IPS DF 6.9 (cell line): Measurements from ENCODE around the gene DPH1.
A peak's percentile ranks its signal among the peaks of the same experiment; 100 is the strongest.

Experiments
- DNase-seq: peaks from one replicate; pipeline ENCODE4 v3.0.0-alpha.2; 2013; ENCODE audit warnings: low read depth, low spot score
- H3K27ac ChIP-seq: one replicate; pipeline ENCODE4 v1.5.1; 2013; ENCODE audit warnings: low read length, control low read depth
- H3K27me3 ChIP-seq: 2 replicates; pipeline ENCODE4 v1.6.1; 2013; ENCODE audit warnings: mild to moderate bottlenecking, low read length; ENCODE audit not compliant: control insufficient read depth, insufficient read depth
- H3K36me3 ChIP-seq: 2 replicates; pipeline ENCODE4 v1.6.1; 2013; ENCODE audit warnings: low read length; ENCODE audit not compliant: control insufficient read depth, insufficient read depth
- H3K4me1 ChIP-seq: 2 replicates; pipeline ENCODE4 v1.6.1; 2013; ENCODE audit warnings: low read length; ENCODE audit not compliant: control insufficient read depth, insufficient read depth
- H3K4me3 ChIP-seq: 2 replicates; pipeline ENCODE4 v1.5.1; 2013; ENCODE audit warnings: mild to moderate bottlenecking, low read length
- H3K9me3 ChIP-seq: 2 replicates; pipeline ENCODE4 v1.6.1; 2013; ENCODE audit warnings: low read length, inconsistent platforms; ENCODE audit not compliant: control insufficient read depth, insufficient read depth
- WGBS: extraction: QIAGEN DNeasy Blood & Tissue Kit; methylation state at CpG from one replicate; pipeline ENCODE4 v1.1.7; 2013; ENCODE audit warnings: mixed read lengths, missing lambda C conversion rate; ENCODE audit not compliant: insufficient read length, insufficient coverage; 5-methylcytosine and 5-hydroxymethylcytosine counted together

Gene DPH1

DNA sequence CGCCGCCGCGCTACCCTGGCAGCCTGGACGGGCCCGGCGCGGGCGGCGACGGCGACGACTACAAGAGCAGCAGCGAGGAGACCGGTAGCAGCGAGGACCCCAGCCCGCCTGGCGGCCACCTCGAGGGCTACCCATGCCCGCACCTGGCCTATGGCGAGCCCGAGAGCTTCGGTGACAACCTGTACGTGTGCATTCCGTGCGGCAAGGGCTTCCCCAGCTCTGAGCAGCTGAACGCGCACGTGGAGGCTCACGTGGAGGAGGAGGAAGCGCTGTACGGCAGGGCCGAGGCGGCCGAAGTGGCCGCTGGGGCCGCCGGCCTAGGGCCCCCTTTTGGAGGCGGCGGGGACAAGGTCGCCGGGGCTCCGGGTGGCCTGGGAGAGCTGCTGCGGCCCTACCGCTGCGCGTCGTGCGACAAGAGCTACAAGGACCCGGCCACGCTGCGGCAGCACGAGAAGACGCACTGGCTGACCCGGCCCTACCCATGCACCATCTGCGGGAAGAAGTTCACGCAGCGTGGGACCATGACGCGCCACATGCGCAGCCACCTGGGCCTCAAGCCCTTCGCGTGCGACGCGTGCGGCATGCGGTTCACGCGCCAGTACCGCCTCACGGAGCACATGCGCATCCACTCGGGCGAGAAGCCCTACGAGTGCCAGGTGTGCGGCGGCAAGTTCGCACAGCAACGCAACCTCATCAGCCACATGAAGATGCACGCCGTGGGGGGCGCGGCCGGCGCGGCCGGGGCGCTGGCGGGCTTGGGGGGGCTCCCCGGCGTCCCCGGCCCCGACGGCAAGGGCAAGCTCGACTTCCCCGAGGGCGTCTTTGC, 28.0 kb downstream of the DPH1 start:
- no peaks in the 10 kb centered on the region; the same call in 1 of the 2 replicates for H3K36me3 ChIP-seq
- no peak for DNase-seq
- H3K4me3 ChIP-seq, result no peak overlapping the region
- H3K9me3 ChIP-seq, result no peaks in the 10 kb centered on the region
- no peak overlapping the region for H3K27ac ChIP-seq
- H3K27me3 ChIP-seq, result peaks cover 44% of the 10 kb centered on the region
- no CpG with 5 or more reads among the region's 98 CpGs for WGBS
- peaks cover 13% of the 10 kb centered on the region for H3K4me1 ChIP-seq

DNA sequence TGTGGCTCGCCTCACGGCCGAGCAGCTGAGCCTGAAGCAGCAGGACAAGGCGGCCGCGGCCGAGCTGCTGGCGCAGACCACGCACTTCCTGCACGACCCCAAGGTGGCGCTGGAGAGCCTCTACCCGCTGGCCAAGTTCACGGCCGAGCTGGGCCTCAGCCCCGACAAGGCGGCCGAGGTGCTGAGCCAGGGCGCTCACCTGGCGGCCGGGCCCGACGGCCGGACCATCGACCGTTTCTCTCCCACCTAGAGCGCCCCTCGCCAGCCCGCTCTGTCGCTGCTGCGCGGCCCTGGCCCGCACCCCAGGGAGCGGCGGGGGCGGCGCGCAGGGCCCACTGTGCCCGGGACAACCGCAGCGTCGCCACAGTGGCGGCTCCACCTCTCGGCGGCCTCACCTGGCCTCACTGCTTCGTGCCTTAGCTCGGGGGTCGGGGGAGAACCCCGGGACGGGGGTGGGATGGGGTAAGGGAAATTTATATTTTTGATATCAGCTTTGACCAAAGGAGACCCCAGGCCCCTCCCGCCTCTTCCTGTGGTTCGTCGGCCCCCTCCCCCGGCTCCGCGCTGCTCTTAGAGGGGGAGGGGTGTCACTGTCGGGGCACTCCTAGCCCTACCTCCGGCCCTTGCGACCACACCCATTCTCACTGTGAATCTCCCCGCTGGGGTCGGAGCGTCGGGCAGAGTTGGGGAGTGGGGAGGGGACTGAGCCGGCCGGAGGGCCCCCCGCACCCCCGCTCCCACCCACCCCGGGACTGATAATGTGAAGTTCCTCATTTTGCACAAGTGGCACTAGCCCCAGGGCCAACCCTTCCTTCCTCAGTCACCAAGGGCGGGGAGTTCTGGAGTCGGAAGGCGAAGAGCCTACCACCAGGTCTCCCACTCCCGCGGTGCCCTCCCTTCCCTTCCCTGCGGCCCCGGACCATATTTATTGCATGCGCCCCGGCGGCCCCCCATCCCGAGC, 28.9 kb downstream of the DPH1 start:
- Histone ChIP-seq H3K27ac (no peak overlapping the region), H3K9me3 (no peaks in the 10 kb centered on the region), H3K36me3 (no peaks in the 10 kb centered on the region; the same call in 1 of the 2 replicates), H3K27me3 (peaks cover 39% of the 10 kb centered on the region), H3K4me1 (peaks cover 13% of the 10 kb centered on the region), H3K4me3 (peak overlapping the region; percentile 15; the same call in 1 of the 2 replicates)
- peak; percentile 72 for DNase-seq
- no CpG with 5 or more reads among the region's 78 CpGs for WGBS

DNA sequence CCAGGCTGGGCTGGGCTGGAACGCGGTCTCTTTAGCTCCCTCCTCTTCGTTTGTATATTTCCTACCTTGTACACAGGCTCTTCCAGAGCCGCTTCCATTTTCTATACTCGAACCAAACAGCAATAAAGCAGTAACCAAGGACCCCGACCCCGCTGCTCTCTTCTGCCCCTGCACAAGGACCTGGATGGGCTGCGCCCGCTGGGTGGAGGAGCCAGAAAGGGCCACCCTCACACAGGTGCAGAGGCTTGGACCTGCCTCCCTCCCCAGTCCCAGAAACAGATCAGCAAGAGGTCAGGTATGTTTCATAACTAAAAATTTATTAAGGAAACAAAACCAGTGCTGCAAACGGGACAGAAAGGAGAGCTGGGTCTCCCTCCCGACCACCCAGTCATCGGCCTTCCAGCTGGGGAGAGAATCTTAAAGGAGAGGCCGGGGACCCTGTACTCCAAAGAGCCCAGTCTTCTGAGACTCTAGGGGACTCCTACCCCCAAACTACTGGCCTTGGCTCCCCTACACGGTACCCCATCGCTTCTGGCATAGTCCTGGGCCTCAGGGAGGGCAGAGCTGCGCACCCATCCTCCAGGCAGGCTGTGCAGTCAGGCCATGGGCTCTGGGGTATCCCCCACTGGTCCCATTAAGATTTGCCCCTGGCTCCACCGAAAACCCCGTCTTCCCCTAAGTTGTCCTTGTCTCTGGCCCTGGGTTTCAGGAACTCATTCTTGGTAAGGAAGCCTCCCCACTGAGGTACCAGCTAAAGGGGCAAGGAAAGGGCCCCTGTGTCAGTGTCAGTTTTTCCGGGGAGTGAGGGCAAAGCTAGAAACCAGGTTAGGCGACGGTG, 29.8 kb downstream of the DPH1 start:
- peaks cover 30% of the 10 kb centered on the region; the same call in 1 of the 2 replicates for H3K27me3 ChIP-seq
- H3K4me1 ChIP-seq, result peaks cover 11% of the 10 kb centered on the region
- DNase-seq, result no peak
- no peaks in the 10 kb centered on the region for H3K9me3 ChIP-seq
- H3K36me3 ChIP-seq, result no peaks in the 10 kb centered on the region; the same call in 1 of the 2 replicates
- WGBS, result no CpG with 5 or more reads among the region's 21 CpGs
- H3K4me3 ChIP-seq, result no peak overlapping the region
- H3K27ac ChIP-seq, result no peak overlapping the region

DNA sequence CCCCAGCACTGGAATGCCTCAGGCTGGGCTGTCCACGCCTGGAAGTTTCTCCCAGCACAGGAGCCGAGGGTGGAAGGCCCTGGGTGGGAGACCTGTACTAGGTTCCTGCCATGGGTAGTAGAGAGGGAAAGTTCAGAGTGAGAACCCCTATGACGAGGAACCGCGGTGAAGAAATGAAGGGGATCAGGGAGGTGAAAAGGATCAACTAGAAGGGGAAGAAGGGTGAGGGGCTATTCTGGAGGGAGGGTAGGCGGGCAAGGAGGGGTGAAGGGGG, 30.4 kb downstream of the DPH1 start:
- no peak for DNase-seq
- peaks cover 27% of the 10 kb centered on the region; the same call in 1 of the 2 replicates for H3K27me3 ChIP-seq
- H3K4me1 ChIP-seq, result peaks cover 11% of the 10 kb centered on the region
- no peak overlapping the region for H3K27ac ChIP-seq
- H3K9me3 ChIP-seq, result no peaks in the 10 kb centered on the region
- no peak overlapping the region for H3K4me3 ChIP-seq
- no CpG with 5 or more reads among the region's 6 CpGs for WGBS
- no peaks in the 10 kb centered on the region; the same call in 1 of the 2 replicates for H3K36me3 ChIP-seq

DNA sequence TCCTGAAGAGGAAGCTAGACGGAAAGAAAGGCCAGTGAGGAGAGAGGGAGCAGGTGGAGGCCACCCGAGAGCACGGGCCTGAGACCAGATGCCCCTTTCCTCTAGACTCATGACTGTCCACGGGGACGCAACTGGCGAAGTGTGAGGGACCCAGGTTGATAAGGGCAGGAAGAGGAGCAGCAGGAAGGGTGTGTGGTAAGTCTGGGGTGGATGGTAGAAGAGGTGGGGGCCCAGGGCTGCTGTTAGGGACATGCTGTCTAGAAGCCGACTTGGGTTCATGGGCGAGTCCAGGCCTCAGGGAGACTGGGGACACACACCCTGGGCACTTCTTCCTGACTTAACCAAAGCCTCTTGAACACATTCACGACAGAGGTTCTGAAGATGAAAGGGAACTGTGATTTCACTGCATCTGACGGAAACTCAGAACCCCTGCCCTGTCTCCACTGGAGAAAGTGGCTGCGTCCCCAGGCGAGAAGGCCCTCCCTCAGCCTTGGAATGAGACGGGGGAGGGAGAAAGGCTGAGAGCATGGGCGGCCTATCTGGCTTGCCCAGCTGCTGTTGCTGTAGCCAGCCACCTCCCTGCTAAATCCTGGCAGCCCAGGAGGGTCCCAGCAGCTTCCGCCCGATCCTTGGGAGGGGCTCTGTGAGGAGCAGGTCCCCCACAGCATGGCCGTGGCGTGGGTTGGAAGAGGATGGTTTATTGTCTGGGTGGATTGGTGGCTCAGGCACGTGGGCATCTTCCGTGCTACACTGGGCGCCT, 30.9 kb downstream of the DPH1 start:
- WGBS, result no CpG with 5 or more reads among the region's 21 CpGs
- Histone ChIP-seq H3K4me3 (no peak overlapping the region), H3K9me3 (no peaks in the 10 kb centered on the region), H3K27ac (no peak overlapping the region), H3K36me3 (no peaks in the 10 kb centered on the region; the same call in 1 of the 2 replicates), H3K27me3 (peaks cover 24% of the 10 kb centered on the region; the same call in 1 of the 2 replicates), H3K4me1 (peaks cover 11% of the 10 kb centered on the region)
- DNase-seq, result no peak

DNA sequence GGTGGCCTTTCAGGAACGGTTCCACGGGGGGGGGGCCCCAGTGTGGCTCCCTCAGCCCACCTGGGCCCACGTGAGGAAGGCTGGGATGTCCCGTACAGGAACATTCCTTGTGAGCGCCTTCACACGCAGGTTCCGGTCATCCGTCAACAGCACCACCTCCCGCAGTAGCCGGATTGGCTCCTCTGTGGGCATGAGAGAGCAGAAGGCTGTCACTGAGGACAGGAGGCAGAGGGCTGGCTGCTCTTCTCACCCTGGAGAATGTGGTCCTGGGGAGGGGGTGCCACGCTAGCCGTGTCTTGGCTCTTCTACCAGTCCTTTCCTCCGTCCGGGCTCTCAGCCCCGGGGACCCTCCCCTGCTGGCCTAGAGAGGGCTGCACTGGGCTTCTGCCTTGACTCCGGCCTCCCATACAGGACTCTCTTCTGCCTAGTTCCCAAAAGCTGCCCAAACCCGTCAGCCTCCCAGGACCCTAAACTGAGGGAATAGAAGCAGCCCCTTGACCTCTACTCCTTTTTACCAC, 31.5 kb downstream of the DPH1 start:
- H3K36me3 ChIP-seq, result no peaks in the 10 kb centered on the region; the same call in 1 of the 2 replicates
- WGBS, result no CpG with 5 or more reads among the region's 17 CpGs
- H3K4me1 ChIP-seq, result peaks cover 11% of the 10 kb centered on the region
- peaks cover 19% of the 10 kb centered on the region; the same call in 1 of the 2 replicates for H3K27me3 ChIP-seq
- H3K9me3 ChIP-seq, result no peaks in the 10 kb centered on the region
- H3K4me3 ChIP-seq, result no peak overlapping the region
- no peak for DNase-seq
- no peak overlapping the region for H3K27ac ChIP-seq

DNA sequence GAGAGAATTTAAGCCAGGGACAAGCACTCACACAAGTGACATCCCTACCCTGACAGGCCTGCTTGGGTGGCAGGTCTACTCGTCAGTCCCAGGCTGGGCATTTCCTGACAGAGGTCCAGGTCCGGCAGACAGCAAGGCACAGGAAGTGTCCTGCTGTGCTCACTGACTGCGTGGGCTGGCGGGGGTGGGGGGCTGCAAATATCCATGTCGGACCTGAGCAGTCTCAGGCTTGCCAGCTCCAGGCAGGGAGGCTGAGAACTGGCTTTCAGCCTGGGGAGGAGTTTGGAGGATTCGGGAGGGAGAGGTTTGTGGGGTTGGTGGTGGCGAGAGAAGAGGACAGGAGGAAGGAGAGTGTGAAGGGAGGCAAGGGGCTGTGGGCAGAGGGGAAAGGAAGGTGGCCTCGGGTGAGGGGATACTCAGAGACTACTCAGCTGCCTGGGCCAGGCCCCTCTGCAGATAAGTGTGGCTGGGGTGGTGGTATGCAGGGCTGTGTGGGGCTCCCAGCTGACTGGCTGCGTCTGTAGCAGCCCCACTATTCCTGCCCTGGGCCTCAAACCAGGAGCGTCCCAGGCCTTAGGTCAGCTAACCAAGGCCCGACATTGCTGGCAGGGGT, 32.7 kb downstream of the DPH1 start:
- peaks cover 8% of the 10 kb centered on the region; the same call in 1 of the 2 replicates for H3K27me3 ChIP-seq
- WGBS, result 100% methylated on average over 1 of the region's 11 CpGs
- no peak for DNase-seq
- H3K4me1 ChIP-seq, result peaks cover 5% of the 10 kb centered on the region
- no peaks in the 10 kb centered on the region for H3K9me3 ChIP-seq
- no peak overlapping the region for H3K4me3 ChIP-seq
- H3K36me3 ChIP-seq, result no peaks in the 10 kb centered on the region; the same call in 1 of the 2 replicates
- no peak overlapping the region for H3K27ac ChIP-seq

DNA sequence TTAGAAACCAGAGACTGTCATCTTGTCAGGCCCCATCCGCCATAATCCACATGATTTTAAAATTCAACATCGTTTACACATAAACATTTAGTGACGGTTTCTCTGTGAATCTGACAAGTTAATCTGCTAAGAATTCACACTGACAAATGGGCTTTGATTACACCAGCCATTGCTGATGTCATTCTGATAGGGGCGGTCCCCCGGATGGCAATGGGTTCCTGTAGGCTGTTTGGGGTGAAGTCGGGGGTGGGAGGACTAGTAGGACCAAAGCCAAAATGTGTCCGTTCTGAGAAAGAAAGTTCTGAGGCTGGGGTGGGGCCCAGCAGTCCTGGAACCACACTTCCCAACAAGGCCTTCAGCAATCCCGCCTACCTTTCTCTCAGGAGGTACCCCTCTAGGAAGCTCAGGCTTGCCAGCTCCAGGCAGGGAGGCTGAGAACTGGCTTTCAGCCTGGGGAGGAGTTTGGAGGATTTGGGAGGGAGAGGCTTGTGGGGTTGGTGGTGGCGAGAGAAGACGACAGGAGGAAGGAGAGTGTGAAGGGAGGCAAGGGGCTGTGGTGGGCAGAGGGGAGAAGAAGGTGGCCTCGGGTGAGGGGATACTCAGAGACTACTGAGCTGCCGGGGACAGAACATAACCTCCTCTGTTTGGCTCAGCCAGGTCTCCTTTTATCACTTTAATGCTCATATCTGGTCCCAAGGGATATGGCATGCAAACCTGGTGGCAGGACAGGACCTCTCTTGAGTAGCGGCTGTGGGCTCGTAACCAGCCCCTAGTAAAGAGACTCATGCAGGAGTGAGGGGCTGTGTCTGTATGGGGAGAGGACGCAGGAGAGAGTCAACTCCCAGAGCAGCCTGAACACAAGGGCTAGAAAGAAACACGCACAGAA, 33.6 kb downstream of the DPH1 start:
- Histone ChIP-seq H3K36me3 (0 out of 2 replicates have a peak, but pooled peaks cover under 1% of the 10 kb centered on the region), H3K27ac (no peak overlapping the region), H3K4me1 (peaks cover 1% of the 10 kb centered on the region; the same call in 1 of the 2 replicates), H3K4me3 (no peak overlapping the region), H3K9me3 (no peaks in the 10 kb centered on the region), H3K27me3 (no peaks in the 10 kb centered on the region; the same call in 1 of the 2 replicates)
- WGBS, result no CpG with 5 or more reads among the region's 16 CpGs
- DNase-seq, result no peak
